PC-3 (cell line): ENCODE data around the gene TNFAIP8. TPM values are rescaled to one million over a fixed set of nuclear protein-coding genes. Genes with fewer than 3 reads are reported as not detected.

Experiments used
- ATAC-seq: fragments of 200-7000 bp; cut with Tn5 transposase; 2 replicates; pipeline ENCODE4 v1.9.1; 2020; ENCODE audit warnings: mild to moderate bottlenecking, moderate library complexity
- BruUV-seq: library from RNA; stranded (reverse); fragments of 400-500 nt; replicated peaks from 2 replicates; lab custom pipeline; 2021; lab: Mats Ljungman, UMichigan
- CTCF ChIA-PET: fragments of 300-600 bp; sonication (Branson Sonifier 250); formaldehyde crosslinking; loops from one replicate; lab custom pipeline; 2022; ENCODE audit warnings: antibody characterized with exemption; lab: Charles Lee
- POLR2A ChIA-PET: fragments of 300-600 bp; sonication (Branson Sonifier 250); formaldehyde crosslinking; loops from one replicate; lab custom pipeline; 2022; ENCODE audit warnings: antibody characterized with exemption; ENCODE audit not compliant: unreplicated experiment; lab: Charles Lee
- DNase-seq: peaks from one replicate; pipeline ENCODE4 v3.0.0-alpha.2; 2015
- H2AFZ ChIP-seq: fragments of 300-600 bp; sonication (generic); 2 replicates; pipeline ENCODE4 v1.6.0; 2016; ENCODE audit warnings: antibody characterized with exemption, low read length
- H3F3A ChIP-seq: fragments of 300-600 bp; sonication (generic); one replicate; pipeline ENCODE4 v1.6.0; 2017; ENCODE audit warnings: antibody characterized with exemption, low read length, control low read depth, mild to moderate bottlenecking; ENCODE audit not compliant: unreplicated experiment
- H3K27ac ChIP-seq: fragments of 300-600 bp; sonication (generic); 2 replicates; pipeline ENCODE4 v1.5.1; 2016; ENCODE audit warnings: mild to moderate bottlenecking, low read length
- H3K27me3 ChIP-seq: fragments of 300-600 bp; sonication (generic); 2 replicates; pipeline ENCODE4 v1.6.1; 2016; ENCODE audit warnings: low read length, mixed read lengths
- H3K36me3 ChIP-seq: fragments of 300-600 bp; sonication (generic); 2 replicates; pipeline ENCODE4 v1.6.1; 2016; ENCODE audit warnings: low read depth, mixed run types, low read length, mixed read lengths
- H3K4me1 ChIP-seq: fragments of 300-600 bp; sonication (generic); 2 replicates; pipeline ENCODE4 v1.5.1; 2016; ENCODE audit warnings: low read length; ENCODE audit not compliant: insufficient read depth
- H3K4me2 ChIP-seq: fragments of 300-600 bp; sonication (generic); 2 replicates; pipeline ENCODE4 v1.6.0; 2016; ENCODE audit warnings: low read length
- H3K4me3 ChIP-seq: fragments of 300-600 bp; sonication (generic); 2 replicates; pipeline ENCODE4 v1.5.1; 2016; ENCODE audit warnings: mild to moderate bottlenecking, low read length, mixed read lengths
- H3K79me2 ChIP-seq: fragments of 300-600 bp; sonication (generic); 2 replicates; pipeline ENCODE4 v1.6.1; 2017; ENCODE audit warnings: low read length, mixed read lengths
- H3K9ac ChIP-seq: fragments of 300-600 bp; sonication (generic); 2 replicates; pipeline ENCODE4 v1.6.0; 2016; ENCODE audit warnings: mild to moderate bottlenecking, low read length
- H3K9me2 ChIP-seq: fragments of 300-600 bp; sonication (generic); replicated peaks from 2 replicates; pipeline ENCODE4 v1.6.1; 2016; ENCODE audit warnings: mixed run types, low read length, mixed read lengths
- H3K9me3 ChIP-seq: fragments of 300-600 bp; sonication (generic); 2 replicates; pipeline ENCODE4 v1.6.1; 2016; ENCODE audit warnings: low read length, mixed read lengths
- H4K20me1 ChIP-seq: fragments of 300-600 bp; sonication (generic); 2 replicates; pipeline ENCODE4 v1.6.1; 2016; ENCODE audit warnings: low read length, mixed read lengths
- CTCF ChIP-seq: fragments of 300-600 bp; sonication (generic); conservative IDR thresholded peaks from 2 replicates; pipeline ENCODE4 v1.5.1; 2017; ENCODE audit warnings: antibody characterized with exemption, low read depth, mild to moderate bottlenecking, low read length
- EZH2 ChIP-seq: fragments of 300-600 bp; sonication (generic); IDR thresholded peaks from one replicate; pipeline ENCODE4 v1.6.1; 2017; ENCODE audit warnings: antibody characterized with exemption, mild to moderate bottlenecking, low read length; ENCODE audit not compliant: unreplicated experiment
- EZH2phosphoT487 ChIP-seq: fragments of 300-600 bp; sonication (generic); IDR thresholded peaks from 2 replicates; pipeline ENCODE4 v1.6.1; 2018; ENCODE audit warnings: mild to moderate bottlenecking, antibody characterized with exemption, low read length, borderline replicate concordance
- intact Hi-C: fragments of 100-400 bp; cut with micrococcal nuclease; formaldehyde crosslinking; loops from 2 replicates; pipeline ENCODE4 v1.9.0; 2023
- total RNA-seq: library from RNA; depleted of rRNA; stranded (reverse); fragments of >200 nt; gene quantifications from 2 replicates; pipeline ENCODE4 v1.2.3, GENCODE V29; 2014

TNFAIP8 gene
- total RNA-seq, 1 experiment from 2014 or later = 20.0 TPM

DNA sequence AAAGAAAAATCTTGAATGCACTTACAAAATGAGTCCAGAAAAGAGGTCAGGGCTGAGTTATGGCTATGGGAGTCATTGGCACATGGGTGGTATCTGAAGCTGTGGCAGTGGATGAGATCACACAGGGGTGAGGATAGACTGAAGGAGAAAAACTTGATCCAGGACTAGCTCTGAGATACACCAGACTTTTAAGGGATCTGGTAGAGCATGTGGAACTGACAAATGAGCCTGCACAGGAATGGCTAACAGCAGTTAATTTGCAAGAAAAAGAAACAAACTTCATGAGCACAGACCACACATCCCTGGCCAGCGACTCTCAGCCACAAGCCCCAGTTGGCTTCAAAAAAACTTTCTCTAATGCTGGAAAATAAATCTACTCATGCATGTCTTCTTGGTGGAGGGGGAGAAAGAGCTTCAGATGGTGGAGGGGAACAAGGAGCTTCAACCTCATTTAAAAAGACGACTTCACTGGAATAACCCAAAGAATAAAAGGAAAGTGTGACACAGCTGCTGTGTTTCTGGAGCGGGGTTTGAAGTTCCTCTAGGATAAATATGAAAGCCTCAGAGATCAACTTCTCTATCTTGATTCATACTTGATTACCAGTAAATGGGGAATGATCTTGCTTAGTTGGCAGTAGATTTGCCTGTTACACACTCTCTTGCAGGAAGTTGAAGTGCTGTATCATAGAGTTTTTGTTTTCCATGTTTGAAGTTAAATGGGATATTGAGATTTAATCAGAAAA lies 33.6 kb downstream of the TNFAIP8 start:
- no TSS peak for BruUV-seq
- H4K20me1 ChIP-seq = no peaks in the 10 kb centered on the region
- no peaks in the 10 kb centered on the region for H3F3A ChIP-seq
- H3K27me3 ChIP-seq = no peaks in the 10 kb centered on the region
- no peak for ATAC-seq
- H3K4me1 ChIP-seq = peaks cover 15% of the 10 kb centered on the region
- H3K9me3 ChIP-seq = no peaks in the 10 kb centered on the region
- no peak overlapping the region for H2AFZ ChIP-seq
- CTCF ChIA-PET = no interaction called here
- no peaks in the 10 kb centered on the region for H3K79me2 ChIP-seq
- POLR2A ChIA-PET = no interaction called here
- H3K36me3 ChIP-seq = no peaks in the 10 kb centered on the region
- no peak overlapping the region for H3K4me3 ChIP-seq
- H3K27ac ChIP-seq = no peak overlapping the region
- intact Hi-C loops = no loop called here
- no peaks in the 10 kb centered on the region for H3K9me2 ChIP-seq
- DNase-seq = no peak
- TF ChIP-seq EZH2 = no peak
- TF ChIP-seq EZH2phosphoT487 = no peak
- no peak for TF ChIP-seq CTCF
- H3K4me2 ChIP-seq = no peak overlapping the region
- no peak overlapping the region for H3K9ac ChIP-seq

- Histone ChIP-seq H3K4me1 (peaks cover 15% of the 10 kb centered on the region), H3K4me3 (no peak overlapping the region), H3K4me2 (no peak overlapping the region), H3K27me3 (no peaks in the 10 kb centered on the region), H3F3A (no peaks in the 10 kb centered on the region), H3K36me3 (no peaks in the 10 kb centered on the region), H3K9me3 (no peaks in the 10 kb centered on the region), H3K9ac (no peak overlapping the region), H4K20me1 (no peaks in the 10 kb centered on the region), H3K79me2 (no peaks in the 10 kb centered on the region), H3K9me2 (no peaks in the 10 kb centered on the region), H3K27ac (no peak overlapping the region), H2AFZ (no peak overlapping the region)
- POLR2A ChIA-PET = no interaction called here
- BruUV-seq = no TSS peak
- CTCF ChIA-PET = no interaction called here
- ATAC-seq (no peak), DNase-seq (no peak)
- TF ChIP-seq EZH2phosphoT487 (no peak), CTCF (no peak), EZH2 (no peak)
- intact Hi-C loops = no loop called here
These were observed 34.6 kb downstream of the TNFAIP8 start for GRCh38 chr5:119390404-119390803.

DNA sequence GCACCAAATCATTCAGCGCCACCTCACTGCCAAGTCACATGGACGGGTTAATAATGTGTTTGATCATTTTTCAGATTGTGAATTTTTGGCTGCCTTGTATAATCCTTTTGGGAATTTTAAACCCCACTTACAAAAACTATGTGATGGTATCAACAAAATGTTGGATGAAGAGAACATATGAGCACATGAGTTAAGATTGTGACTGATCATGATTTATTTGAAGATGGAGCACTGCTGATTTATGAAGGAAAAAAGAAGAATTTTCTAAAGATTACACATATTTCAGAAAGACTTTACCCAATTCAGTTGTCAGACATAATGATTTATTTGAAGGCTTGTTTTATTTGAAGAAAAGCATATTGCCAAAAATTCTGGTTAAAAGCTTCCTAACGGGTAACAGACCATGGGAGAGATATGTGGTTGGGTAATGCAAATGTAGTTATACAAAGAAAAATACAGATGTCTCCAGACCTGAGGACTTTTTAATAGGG lies 37.4 kb downstream of the TNFAIP8 start:
- Histone ChIP-seq H2AFZ (no peak overlapping the region), H4K20me1 (no peaks in the 10 kb centered on the region), H3F3A (no peaks in the 10 kb centered on the region), H3K36me3 (no peaks in the 10 kb centered on the region), H3K27ac (no peak overlapping the region), H3K4me3 (no peak overlapping the region), H3K79me2 (no peaks in the 10 kb centered on the region), H3K4me2 (0 out of 2 replicates have a peak overlapping the region, but pooled peaks have one; percentile 7), H3K4me1 (peaks cover 24% of the 10 kb centered on the region), H3K9ac (no peak overlapping the region), H3K9me2 (no peaks in the 10 kb centered on the region), H3K27me3 (no peaks in the 10 kb centered on the region), H3K9me3 (no peaks in the 10 kb centered on the region)
- DNase-seq (no peak), ATAC-seq (no peak)
- BruUV-seq = TSS peak; percentile 26
- POLR2A ChIA-PET = interaction anchor here (0.6 kb wide), 1 partner anchor 118 kb away, joined by 5 read pairs; no protein-coding TSS in a partner anchor
- no peak for TF ChIP-seq EZH2phosphoT487
- no peak for TF ChIP-seq EZH2
- TF ChIP-seq CTCF = no peak
- CTCF ChIA-PET = interaction anchor here (0.7 kb wide), 1 partner anchor 125 kb away, joined by 4 read pairs; no protein-coding TSS in a partner anchor
- intact Hi-C loops = no loop called here
